Measurements from ENCODE around the gene TAL1.

- TF ChIP-seq CTCF (IDR thresholded peaks at IDR 0.05), result no peak
- no peak for TF ChIP-seq POLR2A (IDR thresholded peaks at IDR 0.05)
These were observed 1.2 kb downstream of the TAL1 start for GRCh38 chr1:47230692-47231300.
